DMS114 treated with DMSO at 0.1 percent for 48 hours (cell line): Measurements from ENCODE around the gene LGALS9.
A peak's percentile ranks its signal among the peaks of the same experiment; 100 is the strongest.
"Not testable (repeated sequence)": the region's sequence is repeated elsewhere in the genome, so short reads cannot be mapped to it uniquely, and the experiment has no call there.

Experiments
- DNase-seq: peaks from one replicate; lab custom pipeline; 2025; ENCODE audit not compliant: unreplicated experiment; lab: John Stamatoyannopoulos, UW

LGALS9 gene

GRCh38 chr17:27651411-27652345, 20.7 kb downstream of the LGALS9 start:
- peak; percentile 1 for DNase-seq

- not testable (repeated sequence) for DNase-seq
These were observed 22.5 kb downstream of the LGALS9 start for GRCh38 chr17:27653449-27653971.

- DNase-seq, result no peak
These were observed 23.1 kb downstream of the LGALS9 start for GRCh38 chr17:27654136-27654535.

- peak; percentile 61 for DNase-seq
These were observed 23.9 kb downstream of the LGALS9 start for GRCh38 chr17:27654654-27655524.

GRCh38 chr17:27655525-27656111, 24.6 kb downstream of the LGALS9 start:
- not testable (repeated sequence) for DNase-seq

- not testable (repeated sequence) for DNase-seq
These were observed 25.6 kb downstream of the LGALS9 start for GRCh38 chr17:27656620-27657019.

- no peak for DNase-seq
These were observed 26.6 kb downstream of the LGALS9 start for GRCh38 chr17:27657620-27658019.

- no peak for DNase-seq
These were observed 28.7 kb downstream of the LGALS9 start for GRCh38 chr17:27659683-27660082.

- DNase-seq, result no peak
These were observed 29.4 kb downstream of the LGALS9 start for GRCh38 chr17:27660436-27660835.

GRCh38 chr17:27663936-27664605, 33.1 kb downstream of the LGALS9 start:
- no peak for DNase-seq

- DNase-seq, result no peak
These were observed 33.6 kb downstream of the LGALS9 start for GRCh38 chr17:27664606-27664965.

- DNase-seq, result no peak
These were observed 34.6 kb downstream of the LGALS9 start for GRCh38 chr17:27665549-27665948.

GRCh38 chr17:27666270-27666669, 35.3 kb downstream of the LGALS9 start:
- not testable (repeated sequence) for DNase-seq

GRCh38 chr17:27666831-27667560, 36.0 kb downstream of the LGALS9 start:
- no peak for DNase-seq

GRCh38 chr17:27667656-27668487, 36.9 kb downstream of the LGALS9 start:
- no peak for DNase-seq

- no peak for DNase-seq
These were observed 37.5 kb downstream of the LGALS9 start for GRCh38 chr17:27668488-27668823.

GRCh38 chr17:27669136-27669535, 38.1 kb downstream of the LGALS9 start:
- DNase-seq, result no peak

GRCh38 chr17:27669850-27670249, 38.9 kb downstream of the LGALS9 start:
- DNase-seq, result no peak
